Measurements from ENCODE around the gene CDS2. TPM values are rescaled to one million over a fixed set of nuclear protein-coding genes. Genes with fewer than 3 reads are reported as not detected.

Gene CDS2
- total RNA-seq (18.9 TPM), polyA plus RNA-seq (13.4 TPM)
- long read RNA-seq, donor 1, full-length matches to known transcripts = 3 of 3 reads
- long read RNA-seq, donor 1, partial matches to known transcripts = 0 of 3 reads
- long read RNA-seq, donor 1, other reads (novel, unspliced or antisense) = 0 of 3 reads
- long read RNA-seq, donor 2, full-length matches to known transcripts = 15 of 15 reads
- long read RNA-seq, donor 2, partial matches to known transcripts = 0 of 15 reads
- long read RNA-seq, donor 2, other reads (novel, unspliced or antisense) = 0 of 15 reads
- long read RNA-seq, donor 3, full-length matches to known transcripts = 12 of 12 reads
- long read RNA-seq, donor 3, partial matches to known transcripts = 0 of 12 reads
- long read RNA-seq, donor 3, other reads (novel, unspliced or antisense) = 0 of 12 reads
- long read RNA-seq, donor 4, full-length matches to known transcripts = 5 of 21 reads
- long read RNA-seq, donor 4, partial matches to known transcripts = 16 of 21 reads
- long read RNA-seq, donor 4, other reads (novel, unspliced or antisense) = 0 of 21 reads
- long read RNA-seq, donor 5, full-length matches to known transcripts = 14 of 31 reads
- long read RNA-seq, donor 5, partial matches to known transcripts = 17 of 31 reads
- long read RNA-seq, donor 5, other reads (novel, unspliced or antisense) = 0 of 31 reads
- long read RNA-seq, donor 6, full-length matches to known transcripts = 9 of 9 reads
- long read RNA-seq, donor 6, partial matches to known transcripts = 0 of 9 reads
- long read RNA-seq, donor 6, other reads (novel, unspliced or antisense) = 0 of 9 reads
- long read RNA-seq, donor 7, full-length matches to known transcripts = 10 of 10 reads
- long read RNA-seq, donor 7, partial matches to known transcripts = 0 of 10 reads
- long read RNA-seq, donor 7, other reads (novel, unspliced or antisense) = 0 of 10 reads
- long read RNA-seq, donor 8, full-length matches to known transcripts = 4 of 4 reads
- long read RNA-seq, donor 8, partial matches to known transcripts = 0 of 4 reads
- long read RNA-seq, donor 8, other reads (novel, unspliced or antisense) = 0 of 4 reads
- long read RNA-seq, donor 9, full-length matches to known transcripts = 4 of 4 reads
- long read RNA-seq, donor 9, partial matches to known transcripts = 0 of 4 reads
- long read RNA-seq, donor 9, other reads (novel, unspliced or antisense) = 0 of 4 reads
- long read RNA-seq, donor 10, full-length matches to known transcripts = 5 of 5 reads
- long read RNA-seq, donor 10, partial matches to known transcripts = 0 of 5 reads
- long read RNA-seq, donor 10, other reads (novel, unspliced or antisense) = 0 of 5 reads

DNA sequence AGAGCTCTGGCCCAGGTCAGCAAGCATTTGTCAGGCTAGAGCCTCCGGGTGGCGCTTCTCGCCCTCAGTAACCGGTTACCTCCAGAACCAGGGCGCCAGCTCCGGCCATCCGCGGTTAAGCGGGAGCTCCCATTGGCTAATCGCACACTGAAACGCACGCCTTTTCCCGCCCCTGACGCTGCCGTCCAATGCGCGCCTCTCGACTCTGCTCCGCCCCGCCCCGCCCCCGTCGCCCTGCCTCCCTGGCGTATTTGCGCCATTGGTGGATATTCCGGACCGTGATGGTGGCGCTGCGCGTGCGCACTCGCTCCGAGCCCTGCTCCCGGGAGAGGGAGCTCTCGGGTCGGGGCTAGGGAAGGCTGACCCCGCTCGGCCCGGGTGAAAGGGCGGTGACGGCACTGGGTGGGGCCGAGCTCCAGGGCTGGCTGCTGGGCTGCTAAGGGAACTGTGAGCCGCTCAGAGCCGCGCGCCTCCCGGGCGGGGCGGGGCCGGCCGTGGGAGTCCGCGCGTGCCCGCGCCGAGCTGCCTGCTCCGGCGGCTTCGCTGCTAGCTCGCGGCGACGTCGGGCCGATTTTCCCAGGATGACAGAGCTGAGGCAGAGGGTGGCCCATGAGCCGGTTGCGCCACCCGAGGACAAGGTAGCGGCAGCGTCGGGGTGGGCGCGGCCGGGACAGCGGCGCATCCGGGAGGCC, at the start of gene CDS2:
CDS2 (plus strand) TSS at position 497 of the 692 bp plus-strand sequence; CDS start at position 582, 85 bp downstream.
- Histone ChIP-seq H3K27me3 (ENCODE audit: control insufficient read depth in 2 of 2, insufficient read depth in 1 of 2, low read length in 1 of 2) (no peaks in the 10 kb centered on the region), H3K4me1 (ENCODE audit: control insufficient read depth in 2 of 2, insufficient read depth in 2 of 2, low read length in 2 of 2) (peaks cover 11 to 16% of the 10 kb centered on the region in 2 donors), H3K36me3 (ENCODE audit: control insufficient read depth in 2 of 2, insufficient read depth in 2 of 2, low read length in 1 of 2) (no peaks in the 10 kb centered on the region), H3K4me3 (ENCODE audit: low read length in 2 of 2) (peak within 1 kb of the TSS; percentile 84 to 96), H3K9me3 (ENCODE audit: control insufficient read depth in 2 of 2, insufficient read depth in 1 of 2, low read length in 1 of 2) (no peaks in the 10 kb centered on the region), H3K27ac (ENCODE audit: low read depth in 1 of 2, low read length in 1 of 2) (peak within 1 kb of the TSS; percentile 96 to 98)
- peak; percentile 95 to 100 (median 99) for DNase-seq (ENCODE audit: low read depth in 6 of 9, low spot score in 9 of 9)
- under 1% methylated on average over 78 of the region's 78 CpGs for WGBS

DNA sequence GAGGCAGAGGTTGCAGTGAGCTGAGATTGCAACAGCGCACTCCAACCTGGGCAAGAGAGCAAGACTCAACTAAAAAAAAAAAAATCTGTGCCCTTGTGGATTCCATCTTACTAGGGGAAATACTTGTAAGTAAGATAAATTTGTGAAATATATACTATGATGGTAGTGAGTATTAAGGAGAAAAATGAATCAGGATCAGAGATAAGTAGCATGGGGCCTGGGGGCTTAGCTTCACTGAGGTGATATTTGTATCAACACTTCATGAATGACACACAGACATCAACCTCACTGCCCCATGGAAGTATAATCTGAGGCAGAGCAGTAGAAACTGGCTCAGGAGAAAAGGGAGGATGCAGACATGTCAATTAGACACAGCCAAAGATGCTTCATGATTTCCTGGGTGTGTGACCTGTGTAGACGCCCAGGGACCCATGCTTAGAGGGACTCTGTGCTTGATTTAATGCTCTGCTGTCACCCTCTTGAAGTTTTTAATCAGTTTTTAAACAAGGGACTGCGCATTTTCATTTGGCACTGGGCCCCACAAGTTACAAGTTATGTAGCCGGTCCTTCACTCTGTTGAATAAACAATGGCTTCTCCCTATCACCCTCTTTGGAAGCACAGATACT, 48.9 kb upstream of the CDS2 start:
- DNase-seq (ENCODE audit: low read depth in 6 of 9, low spot score in 9 of 9) = peak in 4 of 9 donors; percentile 6 to 26 (median 16)
- H3K4me1 ChIP-seq (ENCODE audit: control insufficient read depth in 2 of 2, insufficient read depth in 2 of 2, low read length in 2 of 2) = peaks cover 7 to 23% of the 10 kb centered on the region in 2 donors
- H3K27ac ChIP-seq (ENCODE audit: low read depth in 1 of 2, low read length in 1 of 2) = peak overlapping the region; percentile 90 to 95
- H3K9me3 ChIP-seq (ENCODE audit: control insufficient read depth in 2 of 2, insufficient read depth in 1 of 2, low read length in 1 of 2) = no peaks in the 10 kb centered on the region
- no peaks in the 10 kb centered on the region for H3K27me3 ChIP-seq (ENCODE audit: control insufficient read depth in 2 of 2, insufficient read depth in 1 of 2, low read length in 1 of 2)
- 60% methylated on average over 4 of the region's 4 CpGs for WGBS
- H3K4me3 ChIP-seq (ENCODE audit: low read length in 2 of 2) = peak overlapping the region; percentile 44 to 50
- H3K36me3 ChIP-seq (ENCODE audit: control insufficient read depth in 2 of 2, insufficient read depth in 2 of 2, low read length in 1 of 2) = no peaks in the 10 kb centered on the region

DNA sequence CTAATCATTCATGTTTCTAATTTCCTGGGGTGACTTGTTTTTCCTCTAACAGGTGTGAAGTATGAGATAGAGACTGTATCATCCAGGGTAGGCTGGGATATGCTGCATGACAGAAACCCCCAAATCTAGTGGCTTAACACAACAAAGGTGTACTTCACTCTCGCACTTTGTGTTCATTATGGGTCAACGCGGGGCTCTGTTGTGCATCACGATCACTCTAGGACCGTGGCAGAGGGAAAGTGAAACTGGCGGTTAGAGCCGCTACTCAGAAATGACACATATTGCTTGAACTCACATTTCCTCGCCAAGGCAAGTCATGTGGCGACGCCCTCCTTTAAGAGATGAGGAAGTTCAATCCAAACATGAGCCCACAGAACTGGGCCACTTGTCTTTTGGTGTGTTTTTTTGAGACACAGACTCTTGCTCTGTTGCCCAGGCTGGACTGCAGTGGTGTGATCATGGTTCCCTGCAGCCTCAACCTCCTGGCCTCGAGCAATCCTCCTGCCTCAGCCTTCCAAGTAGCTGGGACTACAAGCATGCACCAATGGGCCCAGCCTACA, 48.3 kb upstream of the CDS2 start:
- peak in 8 of 9 donors; percentile 55 to 93 (median 78) for DNase-seq (ENCODE audit: low read depth in 6 of 9, low spot score in 9 of 9)
- Histone ChIP-seq H3K27me3 (ENCODE audit: control insufficient read depth in 2 of 2, insufficient read depth in 1 of 2, low read length in 1 of 2) (no peaks in the 10 kb centered on the region), H3K9me3 (ENCODE audit: control insufficient read depth in 2 of 2, insufficient read depth in 1 of 2, low read length in 1 of 2) (no peaks in the 10 kb centered on the region), H3K4me3 (ENCODE audit: low read length in 2 of 2) (peak overlapping the region; percentile 44 to 50), H3K27ac (ENCODE audit: low read depth in 1 of 2, low read length in 1 of 2) (peak overlapping the region; percentile 90 to 95), H3K4me1 (ENCODE audit: control insufficient read depth in 2 of 2, insufficient read depth in 2 of 2, low read length in 2 of 2) (peaks cover 7 to 23% of the 10 kb centered on the region in 2 donors), H3K36me3 (ENCODE audit: control insufficient read depth in 2 of 2, insufficient read depth in 2 of 2, low read length in 1 of 2) (no peaks in the 10 kb centered on the region)
- WGBS = 7% methylated on average over 11 of the region's 11 CpGs

DNA sequence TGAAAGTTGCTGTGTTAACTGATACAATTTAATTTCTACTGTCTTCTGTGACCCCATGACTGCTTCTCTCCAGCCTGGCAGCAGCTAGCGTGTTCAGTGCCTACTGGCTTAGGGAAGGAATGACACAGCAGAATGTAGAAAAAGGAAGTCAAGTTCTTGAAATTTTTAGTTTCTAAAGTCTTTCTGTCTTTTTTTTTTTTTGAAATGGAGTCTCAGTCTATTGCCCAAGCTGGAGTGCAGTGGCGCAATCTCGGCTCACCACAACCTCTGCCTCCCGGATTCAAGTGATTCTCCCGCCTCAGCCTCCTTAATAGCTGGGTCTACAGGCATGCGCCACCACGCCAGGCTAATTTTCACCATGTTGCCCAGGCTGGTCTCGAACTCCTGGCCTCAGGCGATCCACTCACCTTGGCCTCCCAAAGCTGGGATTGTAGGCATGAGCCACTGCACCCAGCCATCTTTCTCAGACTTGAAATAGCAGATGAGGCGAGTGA, 46.4 kb upstream of the CDS2 start:
- WGBS = 63% methylated on average over 10 of the region's 10 CpGs
- H3K4me3 ChIP-seq (ENCODE audit: low read length in 2 of 2) = no peak overlapping the region
- H3K4me1 ChIP-seq (ENCODE audit: control insufficient read depth in 2 of 2, insufficient read depth in 2 of 2, low read length in 2 of 2) = peaks cover 7 to 18% of the 10 kb centered on the region in 2 donors
- no peaks in the 10 kb centered on the region for H3K27me3 ChIP-seq (ENCODE audit: control insufficient read depth in 2 of 2, insufficient read depth in 1 of 2, low read length in 1 of 2)
- peak overlapping the region; percentile 8 to 21 for H3K27ac ChIP-seq (ENCODE audit: low read depth in 1 of 2, low read length in 1 of 2)
- H3K9me3 ChIP-seq (ENCODE audit: control insufficient read depth in 2 of 2, insufficient read depth in 1 of 2, low read length in 1 of 2) = no peaks in the 10 kb centered on the region
- H3K36me3 ChIP-seq (ENCODE audit: control insufficient read depth in 2 of 2, insufficient read depth in 2 of 2, low read length in 1 of 2) = no peaks in the 10 kb centered on the region
- peak in 2 of 9 donors; percentile 15 to 49 for DNase-seq (ENCODE audit: low read depth in 6 of 9, low spot score in 9 of 9)

DNA sequence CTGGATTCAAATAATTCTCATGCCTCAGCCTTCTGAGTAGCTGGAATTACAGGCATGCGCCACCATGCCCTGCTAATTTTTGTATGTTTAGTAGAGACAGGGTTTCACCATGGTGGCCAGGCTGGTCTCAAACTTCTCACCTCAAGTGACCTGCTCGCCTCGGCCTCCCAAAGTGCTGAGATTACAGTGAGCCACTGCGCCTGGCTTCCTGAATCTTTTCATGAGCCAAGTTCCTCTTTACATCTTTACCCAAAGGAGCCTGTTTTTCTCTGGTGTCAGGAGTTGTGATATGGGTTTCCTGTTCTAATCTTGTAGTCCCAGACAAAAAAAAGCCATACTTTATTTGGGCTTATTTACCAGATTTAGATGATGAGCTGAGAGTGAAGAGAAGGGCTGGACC, 41.4 kb upstream of the CDS2 start:
- 46% methylated on average over 4 of the region's 4 CpGs for WGBS
- Histone ChIP-seq H3K27me3 (ENCODE audit: control insufficient read depth in 2 of 2, insufficient read depth in 1 of 2, low read length in 1 of 2) (no peaks in the 10 kb centered on the region), H3K36me3 (ENCODE audit: control insufficient read depth in 2 of 2, insufficient read depth in 2 of 2, low read length in 1 of 2) (no peaks in the 10 kb centered on the region), H3K4me3 (ENCODE audit: low read length in 2 of 2) (no peak overlapping the region), H3K27ac (ENCODE audit: low read depth in 1 of 2, low read length in 1 of 2) (no peak overlapping the region), H3K4me1 (ENCODE audit: control insufficient read depth in 2 of 2, insufficient read depth in 2 of 2, low read length in 2 of 2) (no peaks in the 10 kb centered on the region), H3K9me3 (ENCODE audit: control insufficient read depth in 2 of 2, insufficient read depth in 1 of 2, low read length in 1 of 2) (no peaks in the 10 kb centered on the region)
- DNase-seq (ENCODE audit: low read depth in 6 of 9, low spot score in 9 of 9) = no peak

DNA sequence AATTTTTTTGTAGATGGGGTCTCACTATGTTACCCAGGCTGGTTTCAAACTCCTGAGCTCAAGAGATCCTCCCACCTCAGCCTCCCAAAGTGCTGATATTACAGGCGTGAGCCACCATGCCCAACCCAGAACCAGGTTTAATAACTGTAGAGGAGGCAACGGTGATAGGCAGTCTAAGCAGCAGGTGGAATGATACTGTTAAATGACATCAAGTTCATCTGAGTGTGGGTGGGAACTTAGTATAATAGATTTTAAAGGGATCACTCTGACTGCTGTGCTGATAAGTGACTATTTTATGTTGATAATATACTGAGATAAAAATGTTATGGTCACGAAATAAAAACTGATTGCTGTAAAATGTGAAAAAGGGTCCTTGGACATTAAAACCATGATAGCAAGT, 38.1 kb upstream of the CDS2 start:
- no peak for DNase-seq (ENCODE audit: low read depth in 6 of 9, low spot score in 9 of 9)
- Histone ChIP-seq H3K4me1 (ENCODE audit: control insufficient read depth in 2 of 2, insufficient read depth in 2 of 2, low read length in 2 of 2) (no peaks in the 10 kb centered on the region), H3K27me3 (ENCODE audit: control insufficient read depth in 2 of 2, insufficient read depth in 1 of 2, low read length in 1 of 2) (no peaks in the 10 kb centered on the region), H3K36me3 (ENCODE audit: control insufficient read depth in 2 of 2, insufficient read depth in 2 of 2, low read length in 1 of 2) (peaks cover 0 to 2% of the 10 kb centered on the region in 2 donors), H3K27ac (ENCODE audit: low read depth in 1 of 2, low read length in 1 of 2) (no peak overlapping the region), H3K4me3 (ENCODE audit: low read length in 2 of 2) (no peak overlapping the region), H3K9me3 (ENCODE audit: control insufficient read depth in 2 of 2, insufficient read depth in 1 of 2, low read length in 1 of 2) (no peaks in the 10 kb centered on the region)
- over 99% methylated on average over 3 of the region's 3 CpGs for WGBS

DNA sequence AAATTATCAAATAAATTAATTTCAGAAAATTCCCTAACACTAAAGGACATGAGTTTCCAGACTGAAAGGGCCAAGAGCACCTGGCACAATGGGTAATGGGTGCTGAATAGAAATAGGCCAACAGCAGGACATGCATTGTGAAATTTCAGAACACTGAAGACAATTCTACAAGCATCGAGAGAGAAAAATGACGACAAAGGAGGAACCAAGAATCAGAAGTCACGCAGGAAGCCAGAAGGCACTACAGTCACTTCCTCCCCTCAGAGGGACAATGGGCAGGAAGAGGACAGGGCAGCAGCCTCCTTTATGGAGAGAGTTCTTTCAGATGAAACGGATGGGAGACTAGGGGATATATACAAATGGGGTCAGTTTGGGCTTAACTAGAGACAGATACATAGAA, 36.6 kb upstream of the CDS2 start:
- Histone ChIP-seq H3K9me3 (ENCODE audit: control insufficient read depth in 2 of 2, insufficient read depth in 1 of 2, low read length in 1 of 2) (no peaks in the 10 kb centered on the region), H3K27ac (ENCODE audit: low read depth in 1 of 2, low read length in 1 of 2) (no peak overlapping the region), H3K36me3 (ENCODE audit: control insufficient read depth in 2 of 2, insufficient read depth in 2 of 2, low read length in 1 of 2) (peaks cover 0 to 2% of the 10 kb centered on the region in 2 donors), H3K4me3 (ENCODE audit: low read length in 2 of 2) (no peak overlapping the region), H3K27me3 (ENCODE audit: control insufficient read depth in 2 of 2, insufficient read depth in 1 of 2, low read length in 1 of 2) (no peaks in the 10 kb centered on the region), H3K4me1 (ENCODE audit: control insufficient read depth in 2 of 2, insufficient read depth in 2 of 2, low read length in 2 of 2) (no peaks in the 10 kb centered on the region)
- DNase-seq (ENCODE audit: low read depth in 6 of 9, low spot score in 9 of 9) = peak in 1 of 9 donors; percentile 26
- 42% methylated on average over 4 of the region's 4 CpGs for WGBS
